ENCODE data around the gene TICRR. TPM values are rescaled to one million over a fixed set of nuclear protein-coding genes. Genes with fewer than 3 reads are reported as not detected.
A peak's percentile ranks its signal among the peaks of the same experiment; 100 is the strongest.

Gene TICRR
- polyA plus RNA-seq, 1 donor from 2014 or later, result not detected

DNA sequence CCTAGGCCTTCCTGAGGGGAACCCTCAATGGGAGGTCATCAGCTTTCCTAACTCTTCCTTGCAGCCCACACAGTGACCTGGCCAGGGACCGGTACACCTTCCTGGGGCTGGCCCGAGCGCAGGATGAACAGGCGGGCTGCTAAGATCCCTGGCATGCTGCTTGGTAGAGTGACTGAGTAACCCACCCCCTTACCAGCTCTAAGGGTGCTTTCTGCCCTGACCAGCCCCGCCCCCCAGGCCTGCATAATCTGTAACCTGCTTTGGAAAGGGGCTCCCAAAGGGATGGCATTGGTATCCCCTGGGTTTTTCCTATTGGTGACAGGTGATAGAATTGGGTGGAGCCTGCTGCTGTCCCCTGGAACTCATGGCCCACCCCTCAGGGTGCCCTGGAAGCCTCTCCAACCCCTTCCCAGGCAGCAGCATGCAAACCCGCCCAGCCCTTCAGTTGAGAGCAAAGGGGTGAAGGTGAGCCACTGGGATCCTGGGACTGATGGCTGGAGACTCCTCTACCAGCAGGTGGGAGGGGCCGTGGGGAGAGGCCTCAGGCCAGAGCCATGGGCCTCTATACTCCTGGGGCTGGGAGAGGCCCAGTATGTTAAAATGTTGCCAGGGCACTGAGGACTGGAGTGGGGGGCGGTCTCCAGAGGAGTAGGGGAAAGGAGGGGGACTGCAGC lies 91.1 kb downstream of the TICRR start:
- no peak overlapping the region for H3K27ac Mint-ChIP-seq
- no peak overlapping the region for H3K4me3 Mint-ChIP-seq
- H3K9me3 Mint-ChIP-seq, result peaks cover 0 to 2% (median 1%) of the 10 kb centered on the region in 3 donors
- no peaks in the 10 kb centered on the region for H3K36me3 Mint-ChIP-seq
- H3K4me1 Mint-ChIP-seq, result peaks cover 0 to 4% (median 4%) of the 10 kb centered on the region in 3 donors
- H3K27me3 Mint-ChIP-seq, result peaks cover 9% of the 10 kb centered on the region

- Mint-ChIP-seq H3K4me3 (no peak overlapping the region), H3K9me3 (peaks cover 0 to 2% (median 1%) of the 10 kb centered on the region in 3 donors), H3K27me3 (peaks cover 9% of the 10 kb centered on the region), H3K36me3 (no peaks in the 10 kb centered on the region), H3K4me1 (peaks cover 0 to 4% (median 4%) of the 10 kb centered on the region in 3 donors), H3K27ac (no peak overlapping the region)
Observed at GRCh38 chr15:89666858-89667705, 91.8 kb downstream of the TICRR start.

DNA sequence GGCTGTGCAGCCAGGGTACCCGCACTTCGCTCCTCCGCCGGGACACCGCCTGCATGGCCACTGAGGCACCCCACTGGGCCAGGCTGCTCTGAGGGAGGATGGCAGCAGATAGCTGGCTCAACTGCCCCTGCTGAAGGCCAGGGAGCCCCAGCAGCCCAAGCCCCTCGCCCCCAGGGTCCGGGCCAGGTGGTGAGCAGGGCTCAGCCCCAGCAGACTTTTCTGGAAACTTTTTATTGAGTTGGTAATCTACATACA lies 92.4 kb downstream of the TICRR start:
- Mint-ChIP-seq H3K9me3 (peaks cover 0 to 2% (median 1%) of the 10 kb centered on the region in 3 donors), H3K27me3 (peaks cover 9% of the 10 kb centered on the region), H3K27ac (no peak overlapping the region), H3K36me3 (no peaks in the 10 kb centered on the region), H3K4me1 (peaks cover 0 to 4% (median 4%) of the 10 kb centered on the region in 3 donors), H3K4me3 (no peak overlapping the region)

DNA sequence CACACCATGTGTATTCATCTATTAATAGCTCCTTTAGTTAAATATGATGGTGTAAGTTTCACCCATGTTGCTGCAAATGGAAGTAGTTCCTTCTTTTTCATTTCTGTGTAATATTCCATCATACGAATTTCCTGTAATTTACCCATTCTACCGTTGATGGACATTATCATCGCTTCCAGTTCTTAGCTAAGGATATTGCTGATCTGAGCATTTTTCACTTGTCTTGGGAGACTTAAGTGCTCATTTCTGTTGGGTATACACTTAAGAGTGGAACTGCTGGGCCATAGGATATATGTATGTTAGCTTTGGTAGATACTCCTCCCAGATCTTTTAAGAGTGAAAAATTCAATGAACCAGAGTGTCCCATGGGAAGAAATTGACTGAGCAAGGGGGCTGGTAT lies 92.9 kb downstream of the TICRR start:
- Mint-ChIP-seq H3K4me3 (no peak overlapping the region), H3K27me3 (peaks cover 9% of the 10 kb centered on the region), H3K27ac (no peak overlapping the region), H3K9me3 (peaks cover 0 to 5% (median 1%) of the 10 kb centered on the region in 3 donors), H3K4me1 (peaks cover 0 to 4% (median 4%) of the 10 kb centered on the region in 3 donors), H3K36me3 (no peaks in the 10 kb centered on the region)

DNA sequence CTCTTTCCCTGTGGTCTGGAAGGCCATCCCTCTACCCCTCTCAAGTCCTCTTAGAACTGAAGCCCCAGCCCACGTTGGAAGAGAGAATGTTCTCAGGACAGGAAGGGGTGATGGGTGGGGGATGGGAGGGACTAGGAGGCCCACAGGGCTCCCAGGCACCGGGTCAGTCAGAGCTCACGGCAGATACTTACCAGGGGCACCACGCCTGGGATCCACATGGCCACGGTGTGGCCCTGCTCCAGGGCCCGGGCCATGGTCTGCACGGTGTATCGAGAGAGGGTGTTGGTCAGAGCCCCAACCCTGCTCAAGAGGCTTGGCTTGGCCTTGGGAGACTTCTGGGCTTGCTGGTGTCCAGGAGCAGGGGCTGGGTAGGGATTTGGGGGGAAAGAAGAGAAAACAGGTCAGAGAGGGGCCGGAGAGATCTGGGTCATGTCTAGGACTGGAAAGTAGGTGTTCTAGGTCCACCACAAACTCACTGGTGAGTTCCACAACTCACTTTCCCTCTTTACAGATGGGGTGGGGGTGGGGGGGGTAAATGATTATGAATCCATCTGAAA lies 94.1 kb downstream of the TICRR start:
- no peaks in the 10 kb centered on the region for H3K36me3 Mint-ChIP-seq
- H3K27ac Mint-ChIP-seq, result no peak overlapping the region
- no peak overlapping the region for H3K4me3 Mint-ChIP-seq
- H3K9me3 Mint-ChIP-seq, result peaks cover 0 to 5% (median 1%) of the 10 kb centered on the region in 3 donors
- peaks cover 0 to 4% (median 4%) of the 10 kb centered on the region in 3 donors for H3K4me1 Mint-ChIP-seq
- H3K27me3 Mint-ChIP-seq, result peaks cover 6% of the 10 kb centered on the region

- Mint-ChIP-seq H3K4me3 (no peak overlapping the region), H3K36me3 (no peaks in the 10 kb centered on the region), H3K27ac (no peak overlapping the region), H3K27me3 (peaks cover under 1% of the 10 kb centered on the region), H3K9me3 (peaks cover 0 to 5% (median 1%) of the 10 kb centered on the region in 3 donors), H3K4me1 (peaks cover 0 to 1% (median under 1%) of the 10 kb centered on the region in 3 donors)
Observed at GRCh38 chr15:89669941-89670340, 94.7 kb downstream of the TICRR start.

GRCh38 chr15:89670971-89671560 lies 95.8 kb downstream of the TICRR start:
- no peak overlapping the region for H3K4me3 Mint-ChIP-seq
- H3K27me3 Mint-ChIP-seq, result no peaks in the 10 kb centered on the region
- H3K27ac Mint-ChIP-seq, result no peak overlapping the region
- no peaks in the 10 kb centered on the region for H3K36me3 Mint-ChIP-seq
- peaks cover 0 to 5% (median 1%) of the 10 kb centered on the region in 3 donors for H3K9me3 Mint-ChIP-seq
- H3K4me1 Mint-ChIP-seq, result no peaks in the 10 kb centered on the region

DNA sequence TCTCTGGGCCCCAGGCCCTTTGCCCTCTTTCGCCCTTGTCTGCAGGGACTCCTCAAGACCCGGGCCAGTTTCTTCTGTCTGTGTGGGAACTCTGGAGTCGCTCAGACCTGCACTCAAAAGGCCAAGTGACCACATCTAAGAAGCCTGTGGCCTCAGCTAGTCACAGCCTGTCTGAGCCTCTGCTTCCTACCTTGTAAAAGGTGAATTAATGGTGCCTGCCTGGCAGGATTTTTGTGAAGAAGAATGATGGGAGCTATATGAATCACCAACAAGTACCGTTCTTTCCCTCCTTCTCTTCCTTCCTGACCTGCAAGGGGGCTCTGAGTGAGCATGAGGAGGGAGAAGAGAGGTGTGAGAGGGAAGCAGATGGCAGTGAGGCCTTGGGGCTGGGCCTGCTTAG lies 96.4 kb downstream of the TICRR start:
- Mint-ChIP-seq H3K36me3 (no peaks in the 10 kb centered on the region), H3K4me3 (no peak overlapping the region), H3K27ac (no peak overlapping the region), H3K4me1 (no peaks in the 10 kb centered on the region), H3K27me3 (no peaks in the 10 kb centered on the region), H3K9me3 (peaks cover 0 to 5% (median 1%) of the 10 kb centered on the region in 3 donors)

DNA sequence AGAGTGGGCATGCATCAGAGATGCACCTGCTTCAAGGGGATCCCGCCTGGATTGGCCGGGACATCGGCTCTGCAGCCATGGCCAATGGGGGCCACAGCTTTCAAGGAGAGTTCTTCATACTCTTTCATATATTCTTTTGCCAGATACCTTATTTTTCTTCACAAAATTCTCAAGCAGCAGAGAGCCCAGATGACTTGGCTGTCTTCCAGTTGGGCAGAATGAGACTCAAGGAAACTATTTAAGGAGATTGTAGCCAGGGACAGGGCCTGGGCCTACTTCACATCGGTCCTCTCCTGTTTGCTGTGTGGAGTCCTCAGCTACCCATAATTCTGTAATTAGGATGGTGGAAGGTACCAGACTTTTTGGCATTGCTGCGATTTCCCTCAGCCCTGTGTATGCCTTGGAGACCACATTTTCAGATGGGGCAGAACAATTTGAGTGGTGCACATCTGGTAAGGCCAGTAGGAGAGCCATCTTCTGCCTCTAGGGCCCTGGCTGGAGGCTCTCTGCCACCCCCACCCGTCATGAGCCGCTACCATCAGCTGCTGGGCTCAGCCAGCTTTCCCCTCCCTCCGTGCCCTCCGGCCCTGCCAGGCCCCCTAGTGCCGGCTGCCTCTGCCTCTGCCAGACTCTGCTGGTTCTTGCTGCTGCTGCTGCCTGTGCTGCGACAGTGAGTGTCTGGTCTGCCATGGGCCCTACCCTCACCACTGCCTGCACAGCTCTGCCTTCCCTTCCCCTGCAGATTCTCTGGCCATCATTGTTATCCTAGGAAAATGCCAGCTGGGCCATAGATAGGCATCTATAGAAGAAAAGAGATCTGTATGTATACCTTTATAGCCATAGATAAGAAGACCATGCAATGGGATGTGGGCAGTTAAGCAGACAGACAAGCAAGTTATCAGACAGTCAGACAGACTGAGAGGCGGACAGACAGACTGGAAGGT lies 97.2 kb downstream of the TICRR start:
- Mint-ChIP-seq H3K9me3 (peaks cover 0 to 5% (median 1%) of the 10 kb centered on the region in 3 donors), H3K27ac (no peak overlapping the region), H3K36me3 (no peaks in the 10 kb centered on the region), H3K4me3 (no peak overlapping the region), H3K27me3 (no peaks in the 10 kb centered on the region), H3K4me1 (no peaks in the 10 kb centered on the region)

- Mint-ChIP-seq H3K27ac (no peak overlapping the region), H3K36me3 (no peaks in the 10 kb centered on the region), H3K4me1 (no peaks in the 10 kb centered on the region), H3K4me3 (no peak overlapping the region), H3K27me3 (no peaks in the 10 kb centered on the region), H3K9me3 (peaks cover 0 to 5% (median 1%) of the 10 kb centered on the region in 3 donors)
Observed at GRCh38 chr15:89673165-89673512, 97.9 kb downstream of the TICRR start.

- H3K27ac Mint-ChIP-seq, result no peak overlapping the region
- peaks cover 1% of the 10 kb centered on the region for H3K36me3 Mint-ChIP-seq
- H3K4me3 Mint-ChIP-seq, result no peak overlapping the region
- no peaks in the 10 kb centered on the region for H3K27me3 Mint-ChIP-seq
- H3K9me3 Mint-ChIP-seq, result peaks cover 0 to 3% (median 0%) of the 10 kb centered on the region in 3 donors
- no peaks in the 10 kb centered on the region for H3K4me1 Mint-ChIP-seq
Observed at GRCh38 chr15:89674526-89674925, 99.3 kb downstream of the TICRR start.

- Mint-ChIP-seq H3K4me3 (no peak overlapping the region), H3K4me1 (no peaks in the 10 kb centered on the region), H3K9me3 (peaks cover 0 to 3% (median 0%) of the 10 kb centered on the region in 3 donors), H3K27ac (no peak overlapping the region), H3K27me3 (no peaks in the 10 kb centered on the region), H3K36me3 (peaks cover 1% of the 10 kb centered on the region)
Observed at GRCh38 chr15:89675606-89676005, 100.3 kb downstream of the TICRR start.

DNA sequence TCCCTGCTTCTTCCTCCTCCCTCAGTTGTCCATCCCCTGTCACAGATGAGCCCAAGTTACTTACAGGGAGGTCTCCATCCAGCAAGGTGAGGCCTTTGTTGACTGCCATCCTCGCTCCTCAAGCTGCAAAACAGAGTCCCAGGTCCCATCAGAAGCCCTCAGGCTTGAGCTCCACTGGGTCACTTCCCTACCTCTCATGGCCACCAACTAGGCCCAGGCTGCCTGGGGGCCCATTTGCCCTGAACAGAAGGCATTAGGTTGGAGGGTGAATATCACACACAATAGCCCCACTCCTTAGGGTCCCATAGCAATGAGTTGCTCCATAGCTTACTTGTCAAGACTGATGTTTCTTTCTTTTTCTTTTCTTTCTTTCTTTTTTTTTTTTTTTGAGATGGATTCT lies 102.1 kb downstream of the TICRR start:
- H3K36me3 Mint-ChIP-seq, result peaks cover 1% of the 10 kb centered on the region
- H3K27ac Mint-ChIP-seq, result peak overlapping the region in 1 of 3 donors; percentile 7
- H3K4me3 Mint-ChIP-seq, result no peak overlapping the region
- H3K9me3 Mint-ChIP-seq, result peaks cover 0 to 3% (median 0%) of the 10 kb centered on the region in 3 donors
- H3K4me1 Mint-ChIP-seq, result no peaks in the 10 kb centered on the region
- no peaks in the 10 kb centered on the region for H3K27me3 Mint-ChIP-seq

Measured in IgD-negative memory B cell (primary cell).